Measurements from ENCODE around the gene CCNJ. TPM values are rescaled to one million over a fixed set of nuclear protein-coding genes. Genes with fewer than 3 reads are reported as not detected.

Gene CCNJ
- total RNA-seq, 2 donors from 2014 or later: 2.2 to 3.3 TPM

DNA sequence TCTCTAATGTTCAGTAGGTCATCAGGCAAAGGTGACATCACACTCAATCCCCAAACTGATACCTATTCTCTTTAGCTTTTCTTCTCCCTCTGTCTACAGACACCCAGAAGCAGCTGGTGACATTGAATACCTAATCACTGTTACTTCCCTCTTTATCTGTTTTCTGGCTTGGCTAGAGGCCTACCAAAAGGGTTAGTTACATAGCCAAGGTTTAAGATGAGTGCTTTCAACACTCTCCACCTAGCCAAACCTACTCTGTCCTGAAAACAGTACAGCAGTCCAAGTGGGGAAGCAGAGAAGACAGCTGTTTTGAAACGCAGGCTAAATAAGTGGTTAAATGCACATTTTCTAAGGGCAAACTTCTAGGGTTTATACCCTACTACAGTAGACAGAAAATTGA is 39.4 kb downstream of the CCNJ start:
- DNase-seq (ENCODE audit: low spot score): no peak
- Histone ChIP-seq H3K4me3 (no peak overlapping the region), H3K36me3 (no peaks in the 10 kb centered on the region), H3K4me1 (peaks cover 0 to 5% of the 10 kb centered on the region in 2 donors), H3K9me3 (no peaks in the 10 kb centered on the region), H3K27ac (no peak overlapping the region), H3K27me3 (no peaks in the 10 kb centered on the region)
- TF ChIP-seq, protein P1, sequence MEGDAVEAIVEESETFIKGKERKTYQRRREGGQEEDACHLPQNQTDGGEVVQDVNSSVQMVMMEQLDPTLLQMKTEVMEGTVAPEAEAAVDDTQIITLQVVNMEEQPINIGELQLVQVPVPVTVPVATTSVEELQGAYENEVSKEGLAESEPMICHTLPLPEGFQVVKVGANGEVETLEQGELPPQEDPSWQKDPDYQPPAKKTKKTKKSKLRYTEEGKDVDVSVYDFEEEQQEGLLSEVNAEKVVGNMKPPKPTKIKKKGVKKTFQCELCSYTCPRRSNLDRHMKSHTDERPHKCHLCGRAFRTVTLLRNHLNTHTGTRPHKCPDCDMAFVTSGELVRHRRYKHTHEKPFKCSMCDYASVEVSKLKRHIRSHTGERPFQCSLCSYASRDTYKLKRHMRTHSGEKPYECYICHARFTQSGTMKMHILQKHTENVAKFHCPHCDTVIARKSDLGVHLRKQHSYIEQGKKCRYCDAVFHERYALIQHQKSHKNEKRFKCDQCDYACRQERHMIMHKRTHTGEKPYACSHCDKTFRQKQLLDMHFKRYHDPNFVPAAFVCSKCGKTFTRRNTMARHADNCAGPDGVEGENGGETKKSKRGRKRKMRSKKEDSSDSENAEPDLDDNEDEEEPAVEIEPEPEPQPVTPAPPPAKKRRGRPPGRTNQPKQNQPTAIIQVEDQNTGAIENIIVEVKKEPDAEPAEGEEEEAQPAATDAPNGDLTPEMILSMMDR (IDR thresholded peaks at IDR 0.05): no peak

DNA sequence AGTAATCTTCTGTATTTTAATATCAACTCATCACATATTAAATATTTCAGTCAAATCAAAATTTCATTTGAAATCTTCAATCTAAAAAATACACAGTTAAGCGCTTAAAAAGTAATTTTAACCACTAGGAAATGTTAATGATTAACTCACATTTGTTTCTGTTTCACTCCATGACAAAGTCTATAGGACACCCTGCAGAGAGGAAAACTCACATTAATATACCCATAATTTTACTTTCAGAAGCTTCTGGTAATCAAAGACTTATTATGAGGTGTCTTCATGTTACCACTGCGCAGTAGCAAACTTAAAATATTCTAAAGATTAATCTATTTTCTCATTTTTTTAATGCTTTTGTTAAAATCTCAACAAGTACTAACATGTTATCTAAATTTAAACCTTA is 45.7 kb downstream of the CCNJ start:
- H3K4me3 ChIP-seq: peak overlapping the region in 1 of 2 donors; percentile 73
- DNase-seq (ENCODE audit: low spot score): no peak

DNA sequence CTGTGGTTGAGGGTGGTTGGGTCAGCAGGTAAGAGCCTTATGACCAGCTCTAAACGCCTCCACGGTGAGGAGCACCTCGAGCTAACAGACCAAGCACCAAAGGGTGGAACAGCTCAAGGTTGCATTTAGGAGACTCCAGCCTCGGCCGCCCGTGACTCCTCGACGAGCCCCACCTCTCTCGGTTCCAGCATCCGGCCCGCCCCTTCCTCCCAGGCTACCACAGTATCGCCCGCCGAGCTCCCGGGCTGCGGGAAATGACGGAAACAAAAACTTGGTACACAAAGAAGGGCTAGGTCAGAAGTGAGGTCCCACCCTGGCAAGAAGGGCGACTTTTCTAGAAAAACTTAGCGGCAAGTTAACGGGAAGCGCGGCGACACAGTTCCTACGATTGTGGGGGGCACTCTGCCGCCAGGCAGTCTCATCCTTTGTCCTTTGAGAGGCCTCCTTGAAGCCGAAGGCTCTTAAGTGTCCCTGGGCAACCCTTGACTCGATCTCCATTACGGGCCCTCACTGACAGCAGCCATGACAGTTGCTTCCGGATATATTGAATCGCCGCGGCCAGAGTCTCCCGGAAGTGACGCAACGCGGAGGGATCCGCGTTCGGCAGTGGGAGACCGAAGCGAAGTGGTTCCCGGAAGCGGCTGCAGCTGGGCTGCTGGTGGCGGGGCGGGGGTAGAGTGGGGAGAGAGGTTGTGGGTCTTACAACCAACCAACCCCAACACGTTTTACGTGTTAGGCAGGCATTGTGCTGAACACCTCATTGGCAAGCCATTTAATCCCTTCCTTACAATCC is 46.5 kb downstream of the CCNJ start:
- peaks cover 0 to 6% of the 10 kb centered on the region in 2 donors for H3K4me1 ChIP-seq
- TF ChIP-seq, protein P1 (IDR thresholded peaks at IDR 0.05): no peak
- H3K27me3 ChIP-seq: no peaks in the 10 kb centered on the region
- DNase-seq (ENCODE audit: low spot score): peak; percentile 94
- H3K4me3 ChIP-seq: peak overlapping the region; percentile 73 to 90
- no peaks in the 10 kb centered on the region for H3K36me3 ChIP-seq
- no peaks in the 10 kb centered on the region for H3K9me3 ChIP-seq
- peak overlapping the region; percentile 89 to 93 for H3K27ac ChIP-seq

More for the DNA sequence above, 45.7 kb downstream of the CCNJ start:
- peaks cover 0 to 6% of the 10 kb centered on the region in 2 donors for H3K4me1 ChIP-seq
- no peaks in the 10 kb centered on the region for H3K27me3 ChIP-seq
- no peaks in the 10 kb centered on the region for H3K36me3 ChIP-seq
- peak overlapping the region in 1 of 2 donors; percentile 93 for H3K27ac ChIP-seq
- no peaks in the 10 kb centered on the region for H3K9me3 ChIP-seq
- TF ChIP-seq, protein P1 (IDR thresholded peaks at IDR 0.05): no peak

DNA sequence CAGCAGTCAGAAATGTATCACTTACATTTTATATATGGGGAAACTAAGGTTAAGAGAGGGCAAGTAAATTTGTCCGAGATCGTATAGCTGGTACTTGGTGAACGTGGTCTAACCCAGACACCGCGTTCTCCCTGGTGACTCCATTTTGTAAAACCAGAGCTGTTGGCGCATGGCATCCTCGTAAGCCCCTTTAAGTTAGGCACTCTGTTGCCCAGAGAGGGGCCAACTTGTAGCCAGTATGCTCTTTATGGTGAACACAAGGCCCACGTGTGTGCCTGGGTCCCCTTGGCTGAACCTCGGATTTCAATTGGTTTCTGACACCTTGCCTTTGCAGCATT is 47.0 kb downstream of the CCNJ start:
- no peaks in the 10 kb centered on the region for H3K9me3 ChIP-seq
- peak overlapping the region; percentile 73 to 90 for H3K4me3 ChIP-seq
- DNase-seq (ENCODE audit: low spot score): no peak
- TF ChIP-seq, protein P1 (IDR thresholded peaks at IDR 0.05): no peak
- peak overlapping the region; percentile 89 to 93 for H3K27ac ChIP-seq
- no peaks in the 10 kb centered on the region for H3K27me3 ChIP-seq
- H3K4me1 ChIP-seq: peaks cover 0 to 6% of the 10 kb centered on the region in 2 donors
- no peaks in the 10 kb centered on the region for H3K36me3 ChIP-seq

DNA sequence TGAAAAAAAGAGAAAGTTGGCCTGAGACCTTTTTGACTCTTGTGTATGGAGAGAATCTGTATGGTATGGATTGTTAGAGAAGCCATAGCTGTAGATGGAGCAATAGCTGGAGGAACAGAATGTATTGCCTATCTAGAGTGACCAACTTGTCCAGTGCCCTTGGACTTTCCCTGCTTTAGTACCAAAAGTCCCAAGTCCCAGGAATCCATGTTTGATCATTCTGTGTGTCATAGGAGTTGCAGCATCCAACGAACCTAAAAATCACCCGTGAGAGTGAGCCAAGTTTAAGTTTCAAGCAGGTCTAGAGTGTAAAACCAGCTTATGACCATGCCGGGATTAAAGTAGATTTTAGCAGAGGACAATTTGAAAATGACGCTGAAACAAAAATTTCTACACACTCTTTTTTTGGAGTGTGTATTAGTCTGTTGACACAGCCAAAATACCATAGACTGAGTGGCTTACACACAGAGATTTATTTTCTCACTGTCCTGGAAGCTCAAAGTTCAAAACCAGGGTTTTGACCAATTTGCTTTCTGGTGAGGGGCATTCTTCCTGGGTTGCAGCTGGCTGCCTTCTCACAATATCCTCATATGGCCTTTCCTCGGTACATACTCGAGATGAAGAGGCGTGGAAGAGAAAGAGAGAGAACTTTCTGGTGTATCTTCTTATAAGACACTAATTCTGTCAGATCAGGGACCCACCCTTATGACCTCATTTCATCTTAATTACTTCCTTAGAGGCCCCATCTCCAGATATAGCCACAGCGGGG is 49.8 kb downstream of the CCNJ start:
- Histone ChIP-seq H3K36me3 (no peaks in the 10 kb centered on the region), H3K4me1 (peaks cover 0 to 6% of the 10 kb centered on the region in 2 donors), H3K9me3 (no peaks in the 10 kb centered on the region), H3K27me3 (peaks cover 0 to 6% of the 10 kb centered on the region in 2 donors), H3K27ac (no peak overlapping the region), H3K4me3 (no peak overlapping the region)
- TF ChIP-seq, protein P1 (IDR thresholded peaks at IDR 0.05): no peak
- no peak for DNase-seq (ENCODE audit: low spot score)

Data from right atrium auricular region (tissue), 2 donors.